Activated CD4-positive, alpha-beta T cell treated with anti-CD3 and anti-CD28 coated beads for 36 hours (primary cell): ENCODE measurements around the gene RERE. TPM values are rescaled to one million over a fixed set of nuclear protein-coding genes. Genes with fewer than 3 reads are reported as not detected.

Source experiments
- ATAC-seq: fragments of 200-7000 bp; cut with Tn5 transposase; one replicate; pipeline ENCODE4 v1.10.0; 2021; ENCODE audit warnings: mild to moderate bottlenecking, moderate library complexity
- CTCF ChIA-PET: fragments of 350-600 bp; sonication (Branson Sonifier 250); formaldehyde crosslinking; loops from one replicate; lab custom pipeline; 2021; ENCODE audit warnings: antibody characterized with exemption; lab: Charles Lee
- POLR2A ChIA-PET: fragments of 350-600 bp; sonication (Branson Sonifier 250); formaldehyde crosslinking; loops from one replicate; lab custom pipeline; 2021; ENCODE audit warnings: antibody characterized with exemption, inconsistent platforms; lab: Charles Lee
- DNase-seq: peaks from one replicate; pipeline ENCODE4 v3.0.0-alpha.2; 2020
- H3K27ac Mint-ChIP-seq: one replicate; pipeline ENCODE4 v1.8.0; 2021; ENCODE audit warnings: mixed read lengths
- H3K27me3 Mint-ChIP-seq: one replicate; pipeline ENCODE4 v1.8.0; 2021; ENCODE audit warnings: mixed read lengths
- H3K36me3 Mint-ChIP-seq: one replicate; pipeline ENCODE4 v1.8.0; 2021; ENCODE audit warnings: low read depth, mixed read lengths
- H3K4me1 Mint-ChIP-seq: one replicate; pipeline ENCODE4 v1.8.0; 2021; ENCODE audit warnings: mixed read lengths
- H3K4me3 Mint-ChIP-seq: one replicate; pipeline ENCODE4 v1.8.0; 2021; ENCODE audit warnings: mild to moderate bottlenecking, moderate library complexity, mixed read lengths
- H3K9me3 Mint-ChIP-seq: one replicate; pipeline ENCODE4 v1.8.0; 2021; ENCODE audit warnings: low read depth, mixed read lengths
- intact Hi-C, 2 experiments: fragments of 100-400 bp; cut with DNase I in 1 of 2; cut with micrococcal nuclease in 1 of 2; formaldehyde crosslinking; loops; one replicate each; pipeline versions ENCODE4 v1.14.2 to v1.15.1; 2022 to 2024; cut with DNase I, micrococcal nuclease
- total RNA-seq, 2 experiments: library from RNA; stranded (reverse); gene quantifications; one replicate each; pipeline ENCODE4 v1.2.3, GENCODE V29; 2021

The RERE gene
- 10 to 100 TPM; 57.4 to 71.6 TPM for total RNA-seq

- peaks cover 44% of the 10 kb centered on the region for H3K4me1 Mint-ChIP-seq
- H3K9me3 Mint-ChIP-seq: no peaks in the 10 kb centered on the region
Measured at GRCh38 chr1:8817412-8818324, at the start of gene RERE. TSS of gene RERE (minus strand) at chr1:8817640.

GRCh38 chr1:8866792-8867415 is 49.5 kb upstream of the RERE start:
- Mint-ChIP-seq H3K27ac (peak overlapping the region; percentile 86), H3K9me3 (no peaks in the 10 kb centered on the region), H3K4me1 (peaks cover 63% of the 10 kb centered on the region), H3K4me3 (peak overlapping the region; percentile 42), H3K27me3 (no peaks in the 10 kb centered on the region), H3K36me3 (peaks cover 94% of the 10 kb centered on the region)
- DNase-seq (peak; percentile 85), ATAC-seq (peak; percentile 76)
- POLR2A ChIA-PET: interaction anchor here (0.5 to 3.0 kb wide), 8 partner anchors 8 to 897 kb away, joined by 3 to 37 read pairs (median 4); partner anchors contain the start of gene ENO1
- CTCF ChIA-PET: interaction anchor here (0.5 to 1.6 kb wide), 12 partner anchors 7 to 761 kb away, joined by 3 to 5 read pairs (median 4); no protein-coding TSS in a partner anchor
- intact Hi-C loops: no loop called here

More at GRCh38 chr1:8817412-8818324, at the start of gene RERE:
- intact Hi-C loops: loop anchor here (1.0 to 5.0 kb wide), 10 partner anchors 35 to 855 kb away; partner anchors contain the start of genes ENO1 (in 1 of the 2), GPR157 (in 1 of the 2) and PARK7 (in 1 of the 2)
- ATAC-seq (peak; percentile 95), DNase-seq (peak; percentile 97)
- Mint-ChIP-seq H3K27me3 (peaks cover 2% of the 10 kb centered on the region), H3K27ac (peak within 1 kb of the TSS; percentile 96), H3K4me3 (peak within 1 kb of the TSS; percentile 77), H3K36me3 (no peaks in the 10 kb centered on the region)
- ChIA-PET POLR2A (interaction anchor here (0.6 kb wide), 1 partner anchor 10 kb away, joined by 11 read pairs; no protein-coding TSS in a partner anchor), CTCF (interaction anchor here (0.5 kb wide), 2 partner anchors 62 to 132 kb away, joined by 3 read pairs; no protein-coding TSS in a partner anchor)

- peak overlapping the region; percentile 42 for H3K4me3 Mint-ChIP-seq
- intact Hi-C loops: no loop called here
- no peak for ATAC-seq
Measured at GRCh38 chr1:8866173-8866791, 48.8 kb upstream of the RERE start.

GRCh38 chr1:8864713-8865344 is 47.4 kb upstream of the RERE start:
- peaks cover 48% of the 10 kb centered on the region for H3K4me1 Mint-ChIP-seq
- ATAC-seq: no peak
- H3K27me3 Mint-ChIP-seq: no peaks in the 10 kb centered on the region
- intact Hi-C loops: loop anchor here in 1 of 2 experiments (1.0 kb wide), 1 partner anchor 8 kb away; no protein-coding TSS in a partner anchor
- no peaks in the 10 kb centered on the region for H3K9me3 Mint-ChIP-seq
- POLR2A ChIA-PET: interaction anchor here (0.9 to 1.9 kb wide), 3 partner anchors 9 to 34 kb away, joined by 3 to 5 read pairs (median 3); partner anchors contain the start of gene ENO1
- no peak overlapping the region for H3K27ac Mint-ChIP-seq
- no peak for DNase-seq
- no peak overlapping the region for H3K4me3 Mint-ChIP-seq
- CTCF ChIA-PET: interaction anchor here (0.7 to 4.6 kb wide), 3 partner anchors 8 to 490 kb away, joined by 3 to 23 read pairs (median 4); no protein-coding TSS in a partner anchor
- H3K36me3 Mint-ChIP-seq: peaks cover 90% of the 10 kb centered on the region

More at GRCh38 chr1:8866173-8866791, 48.8 kb upstream of the RERE start:
- Mint-ChIP-seq H3K36me3 (peaks cover 93% of the 10 kb centered on the region), H3K27ac (peak overlapping the region; percentile 86), H3K9me3 (no peaks in the 10 kb centered on the region), H3K27me3 (no peaks in the 10 kb centered on the region), H3K4me1 (peaks cover 56% of the 10 kb centered on the region)
- CTCF ChIA-PET: interaction anchor here (0.5 to 4.6 kb wide), 8 partner anchors 9 to 762 kb away, joined by 3 to 23 read pairs (median 4); no protein-coding TSS in a partner anchor
- DNase-seq: no peak
- POLR2A ChIA-PET: interaction anchor here (0.6 to 3.0 kb wide), 9 partner anchors 9 to 341 kb away, joined by 3 to 37 read pairs (median 4); partner anchors contain the start of gene ENO1

DNA sequence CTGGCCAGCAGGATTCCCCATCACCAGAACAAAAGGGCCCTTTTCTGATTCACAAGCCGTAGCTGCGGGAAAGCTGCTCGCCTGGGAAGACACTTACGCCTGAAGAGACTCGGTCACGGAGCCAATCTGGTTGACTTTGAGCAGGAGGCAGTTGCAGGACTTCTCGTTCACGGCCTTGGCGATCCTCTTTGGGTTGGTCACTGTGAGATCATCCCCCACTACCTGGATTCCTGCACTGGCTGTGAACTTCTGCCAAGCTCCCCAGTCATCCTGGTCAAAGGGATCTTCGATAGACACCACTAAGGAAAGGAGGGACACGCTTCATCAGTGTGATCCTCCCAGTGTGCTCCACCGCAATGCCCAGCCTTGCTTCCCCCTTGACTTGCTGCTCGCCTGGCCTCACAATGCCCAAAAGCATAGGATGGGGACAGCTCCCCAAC is 46.4 kb upstream of the RERE start:
- POLR2A ChIA-PET: interaction anchor here (0.6 to 1.9 kb wide), 4 partner anchors 10 to 1149 kb away, joined by 3 to 5 read pairs (median 4); partner anchors contain the start of gene ENO1
- no peaks in the 10 kb centered on the region for H3K27me3 Mint-ChIP-seq
- no peak overlapping the region for H3K27ac Mint-ChIP-seq
- CTCF ChIA-PET: interaction anchor here (0.6 to 4.6 kb wide), 7 partner anchors 10 to 489 kb away, joined by 3 to 23 read pairs (median 4); no protein-coding TSS in a partner anchor
- intact Hi-C loops: loop anchor here in 1 of 2 experiments (1.0 kb wide), 1 partner anchor 9 kb away; no protein-coding TSS in a partner anchor
- H3K4me1 Mint-ChIP-seq: peaks cover 44% of the 10 kb centered on the region
- no peaks in the 10 kb centered on the region for H3K9me3 Mint-ChIP-seq
- H3K4me3 Mint-ChIP-seq: no peak overlapping the region
- ATAC-seq (no peak), DNase-seq (no peak)
- H3K36me3 Mint-ChIP-seq: peaks cover 88% of the 10 kb centered on the region

GRCh38 chr1:8863138-8863537 is 45.7 kb upstream of the RERE start:
- Mint-ChIP-seq H3K4me1 (peaks cover 50% of the 10 kb centered on the region), H3K36me3 (peaks cover 91% of the 10 kb centered on the region), H3K27me3 (no peaks in the 10 kb centered on the region), H3K27ac (peak overlapping the region; percentile 20), H3K4me3 (no peak overlapping the region), H3K9me3 (no peaks in the 10 kb centered on the region)
- no peak for ATAC-seq
- ChIA-PET POLR2A (interaction anchor here (0.5 to 1.6 kb wide), 3 partner anchors 11 to 901 kb away, joined by 3 to 5 read pairs (median 4); partner anchors contain the start of gene ENO1), CTCF (interaction anchor here (0.5 to 4.6 kb wide), 10 partner anchors 9 to 470 kb away, joined by 3 to 23 read pairs (median 4); partner anchors contain the start of gene ENO1)
- intact Hi-C loops: no loop called here
- no peak for DNase-seq

DNA sequence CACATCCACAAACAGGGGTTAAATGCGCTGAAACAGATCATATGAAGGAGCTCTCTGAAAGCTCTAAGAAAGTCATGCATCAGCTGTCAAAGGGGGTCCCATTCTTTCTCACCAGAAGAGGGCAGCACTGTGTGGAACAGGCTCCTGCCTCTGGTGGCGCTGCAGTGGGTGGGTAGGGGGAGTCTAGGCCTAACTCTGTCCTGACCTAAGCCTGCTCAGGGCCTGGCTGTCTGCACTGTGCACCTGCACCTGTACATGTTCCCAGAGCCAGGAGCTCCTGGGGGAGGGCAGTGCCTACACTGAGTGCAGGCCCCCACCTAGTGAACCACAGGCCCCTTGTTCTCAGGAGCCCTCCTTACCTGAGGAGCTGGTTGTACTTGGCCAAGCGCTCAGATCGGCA is 45.1 kb upstream of the RERE start:
- Mint-ChIP-seq H3K27ac (peak overlapping the region; percentile 20), H3K4me1 (peaks cover 45% of the 10 kb centered on the region), H3K4me3 (no peak overlapping the region), H3K36me3 (peaks cover 86% of the 10 kb centered on the region), H3K9me3 (no peaks in the 10 kb centered on the region), H3K27me3 (no peaks in the 10 kb centered on the region)
- intact Hi-C loops: no loop called here
- DNase-seq (peak; percentile 67), ATAC-seq (peak; percentile 9)
- CTCF ChIA-PET: interaction anchor here (0.5 to 4.6 kb wide), 12 partner anchors 9 to 292 kb away, joined by 3 to 23 read pairs (median 4); partner anchors contain the start of gene ENO1
- POLR2A ChIA-PET: interaction anchor here (0.5 to 1.6 kb wide), 5 partner anchors 11 to 901 kb away, joined by 3 to 5 read pairs (median 4); partner anchors contain the start of gene ENO1

GRCh38 chr1:8860738-8861516 is 43.5 kb upstream of the RERE start:
- intact Hi-C loops: no loop called here
- ATAC-seq (no peak), DNase-seq (no peak)
- peaks cover 31% of the 10 kb centered on the region for H3K4me1 Mint-ChIP-seq
- no peak overlapping the region for H3K4me3 Mint-ChIP-seq
- H3K27ac Mint-ChIP-seq: no peak overlapping the region
- peaks cover 83% of the 10 kb centered on the region for H3K36me3 Mint-ChIP-seq
- H3K27me3 Mint-ChIP-seq: no peaks in the 10 kb centered on the region
- H3K9me3 Mint-ChIP-seq: no peaks in the 10 kb centered on the region
- ChIA-PET CTCF (interaction anchor here (0.5 to 5.3 kb wide), 9 partner anchors 8 to 544 kb away, joined by 3 to 55 read pairs (median 10); no protein-coding TSS in a partner anchor), POLR2A (interaction anchor here (0.7 kb wide), 3 partner anchors 16 to 324 kb away, joined by 3 read pairs; no protein-coding TSS in a partner anchor)
